Activated CD4-positive, alpha-beta memory T cell treated with anti-CD3 and anti-CD28 coated beads for 36 hours (primary cell): ENCODE results near the gene E4F1. TPM values are rescaled to one million over a fixed set of nuclear protein-coding genes. Genes with fewer than 3 reads are reported as not detected.

Experiments used
- CTCF ChIA-PET: fragments of 350-600 bp; sonication (Branson Sonifier 250); formaldehyde crosslinking; loops from one replicate; lab custom pipeline; 2021; ENCODE audit warnings: antibody characterized with exemption, inconsistent platforms; lab: Charles Lee
- POLR2A ChIA-PET: fragments of 350-600 bp; sonication (Branson Sonifier 250); formaldehyde crosslinking; loops from one replicate; lab custom pipeline; 2021; ENCODE audit warnings: antibody characterized with exemption; lab: Charles Lee
- DNase-seq: peaks from one replicate; pipeline ENCODE4 v3.0.0-alpha.2; 2020
- H3K27ac Mint-ChIP-seq: one replicate; pipeline ENCODE4 v1.8.0; 2021; ENCODE audit warnings: mixed read lengths
- H3K27me3 Mint-ChIP-seq: one replicate; pipeline ENCODE4 v1.8.0; 2021; ENCODE audit warnings: mixed read lengths
- H3K36me3 Mint-ChIP-seq: one replicate; pipeline ENCODE4 v1.8.0; 2021; ENCODE audit warnings: mixed read lengths
- H3K4me1 Mint-ChIP-seq: one replicate; pipeline ENCODE4 v1.8.0; 2021; ENCODE audit warnings: low read depth, mixed read lengths
- H3K4me3 Mint-ChIP-seq: one replicate; pipeline ENCODE4 v1.8.0; 2021; ENCODE audit warnings: mild to moderate bottlenecking, mixed read lengths
- H3K9me3 Mint-ChIP-seq: one replicate; pipeline ENCODE4 v1.8.0; 2021; ENCODE audit warnings: mixed read lengths
- intact Hi-C: fragments of 100-400 bp; cut with micrococcal nuclease; formaldehyde crosslinking; loops from one replicate; pipeline ENCODE4 v1.15.1; 2023
- total RNA-seq, 2 experiments: library from RNA; stranded (reverse); gene quantifications; one replicate each; pipeline ENCODE4 v1.2.3, GENCODE V29; 2021

The E4F1 gene
- total RNA-seq, 2 experiments from 2014 or later, result 19.3 to 19.6 TPM

DNA sequence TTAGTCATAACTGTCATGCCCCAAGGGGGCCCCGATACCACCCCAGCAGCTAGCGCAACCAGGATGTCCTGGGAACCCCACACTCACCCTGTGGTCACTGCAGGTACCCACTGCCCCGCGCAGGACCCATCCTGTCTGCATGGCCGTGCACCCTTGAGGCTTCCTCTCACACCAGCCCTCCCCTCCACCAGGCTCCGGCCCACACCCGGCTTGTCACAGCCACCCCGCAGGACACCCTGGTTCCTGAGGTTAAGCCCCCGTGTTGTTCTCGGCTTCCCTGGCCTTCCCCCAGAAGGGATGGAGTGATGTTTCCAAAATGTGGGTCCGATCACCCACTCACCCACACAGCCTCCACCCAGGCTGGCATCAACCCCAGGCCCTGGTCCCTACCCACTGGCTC lies 20.4 kb downstream of the E4F1 start:
- Mint-ChIP-seq H3K4me1 (no peaks in the 10 kb centered on the region), H3K27me3 (no peaks in the 10 kb centered on the region), H3K36me3 (peaks cover 3% of the 10 kb centered on the region), H3K4me3 (no peak overlapping the region), H3K9me3 (no peaks in the 10 kb centered on the region), H3K27ac (no peak overlapping the region)
- ChIA-PET POLR2A (no interaction called here), CTCF (no interaction called here)
- DNase-seq, result no peak
- intact Hi-C loops, result no loop called here

DNA sequence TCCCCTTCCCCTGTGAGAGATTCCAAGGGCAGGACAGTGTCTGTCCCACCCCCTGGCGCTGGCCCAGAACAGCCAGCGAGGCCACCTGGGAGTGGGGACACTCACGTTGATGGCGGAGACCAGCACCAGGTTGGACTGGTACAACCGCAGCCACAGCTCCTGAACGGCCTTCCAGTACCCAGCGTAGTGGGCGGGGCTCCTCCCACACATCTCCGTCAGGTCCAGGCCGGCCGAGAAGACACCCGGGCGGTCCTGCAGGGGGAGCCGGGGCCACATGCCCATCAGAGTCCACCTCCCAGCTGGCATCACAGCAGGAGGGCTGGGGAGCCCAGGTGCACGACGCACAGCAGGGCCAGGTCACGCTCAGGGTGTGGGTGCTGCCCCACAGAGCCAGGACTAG lies 20.9 kb downstream of the E4F1 start:
- intact Hi-C loops, result no loop called here
- no peaks in the 10 kb centered on the region for H3K4me1 Mint-ChIP-seq
- no peaks in the 10 kb centered on the region for H3K27me3 Mint-ChIP-seq
- H3K36me3 Mint-ChIP-seq, result peaks cover 3% of the 10 kb centered on the region
- H3K9me3 Mint-ChIP-seq, result no peaks in the 10 kb centered on the region
- CTCF ChIA-PET, result no interaction called here
- no peak overlapping the region for H3K4me3 Mint-ChIP-seq
- H3K27ac Mint-ChIP-seq, result no peak overlapping the region
- POLR2A ChIA-PET, result no interaction called here
- DNase-seq, result no peak

DNA sequence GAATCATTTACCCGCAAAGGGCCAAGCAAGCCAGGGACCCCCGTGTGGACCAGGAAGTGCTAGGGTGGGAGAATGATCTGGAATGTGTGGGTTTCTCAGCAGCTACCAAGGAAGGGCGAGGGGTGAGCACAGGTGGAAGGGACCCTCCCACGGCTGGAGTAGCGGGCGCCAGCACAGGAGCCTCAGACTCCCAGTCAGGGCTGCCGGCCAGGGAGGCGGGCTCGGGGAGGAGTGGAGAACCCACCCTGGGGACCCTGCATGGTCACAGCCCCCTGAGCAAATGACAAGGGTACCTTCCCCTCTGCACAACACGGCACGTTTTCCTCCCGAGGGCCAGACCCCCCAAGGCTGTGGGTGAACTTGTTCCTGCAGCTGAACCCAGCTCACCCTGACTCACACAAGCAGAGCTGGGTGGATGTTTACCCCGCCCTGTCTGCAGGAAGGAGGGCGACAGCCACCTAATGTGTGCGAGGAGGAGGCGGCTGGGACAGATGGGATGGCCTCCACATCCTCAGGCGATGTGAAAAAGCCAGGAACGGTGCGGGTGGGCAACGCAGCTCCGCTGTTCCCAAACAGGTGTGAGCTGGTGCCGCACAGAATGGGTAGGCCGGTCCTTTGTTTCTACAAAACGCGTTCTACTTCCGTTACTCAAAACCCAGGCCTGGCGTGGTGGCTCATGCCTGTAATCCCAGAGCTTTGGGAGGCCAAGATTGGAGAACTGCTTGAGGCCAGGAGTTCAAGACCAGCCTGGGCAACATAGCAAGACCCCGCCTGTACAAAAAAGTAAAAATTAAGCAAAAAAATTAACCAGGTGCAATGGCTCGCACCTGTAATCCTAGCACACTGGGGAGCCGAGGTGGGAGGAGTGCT lies 21.8 kb downstream of the E4F1 start:
- POLR2A ChIA-PET, result no interaction called here

DNA sequence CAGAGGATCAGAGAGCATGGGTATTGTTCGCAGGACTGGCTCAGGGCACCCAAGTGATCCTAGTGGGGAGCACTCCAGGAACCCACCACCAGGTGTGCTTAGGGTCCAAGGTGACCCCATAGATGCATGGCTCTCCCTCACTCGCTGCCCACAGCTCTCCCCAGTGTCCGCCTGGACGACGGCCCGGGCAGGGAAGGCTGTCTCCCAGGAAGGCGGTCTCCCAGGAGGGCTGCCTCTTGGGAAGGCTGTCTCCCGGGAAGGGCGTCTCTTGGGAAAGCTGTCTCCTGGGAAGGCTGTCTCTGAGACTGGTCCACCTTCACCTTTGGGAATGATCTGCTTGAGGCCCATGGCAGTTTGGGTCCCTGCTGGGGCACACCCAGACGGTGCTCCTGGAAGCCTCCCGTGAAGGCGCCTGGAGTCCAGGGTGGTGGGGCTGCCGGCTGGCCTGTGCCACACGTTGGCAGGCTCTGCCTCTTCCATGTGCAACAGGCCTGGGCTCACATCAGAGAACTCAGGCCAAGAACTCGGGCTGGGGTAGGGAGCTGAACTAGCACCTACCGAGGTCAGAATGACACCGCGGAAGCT lies 23.0 kb downstream of the E4F1 start:
- CTCF ChIA-PET, result no interaction called here
- Mint-ChIP-seq H3K27ac (no peak overlapping the region), H3K4me3 (no peak overlapping the region)

More for the DNA sequence above, 21.8 kb downstream of the E4F1 start:
- H3K27ac Mint-ChIP-seq, result no peak overlapping the region
- no peak overlapping the region for H3K4me3 Mint-ChIP-seq
- no peak for DNase-seq
- peaks cover 3% of the 10 kb centered on the region for H3K4me1 Mint-ChIP-seq
- H3K9me3 Mint-ChIP-seq, result no peaks in the 10 kb centered on the region
- H3K27me3 Mint-ChIP-seq, result no peaks in the 10 kb centered on the region
- intact Hi-C loops, result no loop called here
- CTCF ChIA-PET, result interaction anchor here (1.2 kb wide), 1 partner anchor 51 kb away, joined by 3 read pairs; no protein-coding TSS in a partner anchor
- H3K36me3 Mint-ChIP-seq, result peaks cover 3% of the 10 kb centered on the region

DNA sequence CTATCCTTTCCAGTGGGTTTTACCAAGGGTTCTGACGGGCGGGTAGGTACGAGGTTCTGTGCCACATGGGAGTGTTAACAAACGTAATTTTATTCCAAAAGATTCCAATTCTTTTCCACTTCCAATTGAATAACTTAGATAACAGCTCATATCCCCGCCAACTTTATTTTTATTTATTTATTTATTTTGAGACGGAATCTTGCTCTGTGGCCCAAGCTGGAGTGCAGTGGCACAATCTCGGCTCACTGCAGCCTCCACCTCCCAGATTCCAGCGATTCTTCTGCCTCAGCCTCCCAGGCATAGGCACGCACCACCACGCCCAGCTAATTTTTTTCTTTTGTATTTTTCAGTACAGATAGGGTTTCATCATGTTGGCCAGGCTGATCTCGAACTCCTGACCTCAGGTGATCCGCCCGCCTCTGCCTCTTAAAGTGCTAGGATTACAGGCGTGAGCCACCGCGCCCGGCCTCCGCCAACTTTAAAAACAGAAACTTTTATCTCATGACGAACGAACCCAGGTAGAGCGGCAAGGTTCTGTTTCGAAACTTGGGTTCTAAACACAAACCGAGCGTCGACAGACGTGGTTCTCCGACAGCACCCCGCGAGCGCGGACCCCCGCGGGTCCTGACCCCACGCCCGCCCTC lies 27.4 kb downstream of the E4F1 start:
- intact Hi-C loops, result loop anchor here (2.0 to 5.0 kb wide), 3 partner anchors 18 to 43 kb away; partner anchors contain the start of genes E4F1, MLST8 and RNPS1
- DNase-seq, result peak; percentile 49
- ChIA-PET POLR2A (interaction anchor here (0.6 to 3.1 kb wide), 9 partner anchors 9 to 209 kb away, joined by 3 to 13 read pairs (median 4); partner anchors contain the start of genes E4F1, MLST8 and TEDC2), CTCF (interaction anchor here (0.6 to 4.0 kb wide), 11 partner anchors 12 to 251 kb away, joined by 3 to 31 read pairs (median 4); partner anchors contain the start of genes ABCA3, CASKIN1 and PGP)
- H3K27me3 Mint-ChIP-seq, result no peaks in the 10 kb centered on the region
- H3K36me3 Mint-ChIP-seq, result peaks cover 21% of the 10 kb centered on the region
- H3K4me3 Mint-ChIP-seq, result peak overlapping the region; percentile 88
- H3K4me1 Mint-ChIP-seq, result peaks cover 10% of the 10 kb centered on the region
- no peaks in the 10 kb centered on the region for H3K9me3 Mint-ChIP-seq
- peak overlapping the region; percentile 89 for H3K27ac Mint-ChIP-seq

More for the DNA sequence above, 23.0 kb downstream of the E4F1 start:
- Mint-ChIP-seq H3K9me3 (no peaks in the 10 kb centered on the region), H3K4me1 (peaks cover 6% of the 10 kb centered on the region), H3K36me3 (peaks cover 3% of the 10 kb centered on the region), H3K27me3 (no peaks in the 10 kb centered on the region)
- intact Hi-C loops, result no loop called here
- DNase-seq, result no peak
- POLR2A ChIA-PET, result no interaction called here

DNA sequence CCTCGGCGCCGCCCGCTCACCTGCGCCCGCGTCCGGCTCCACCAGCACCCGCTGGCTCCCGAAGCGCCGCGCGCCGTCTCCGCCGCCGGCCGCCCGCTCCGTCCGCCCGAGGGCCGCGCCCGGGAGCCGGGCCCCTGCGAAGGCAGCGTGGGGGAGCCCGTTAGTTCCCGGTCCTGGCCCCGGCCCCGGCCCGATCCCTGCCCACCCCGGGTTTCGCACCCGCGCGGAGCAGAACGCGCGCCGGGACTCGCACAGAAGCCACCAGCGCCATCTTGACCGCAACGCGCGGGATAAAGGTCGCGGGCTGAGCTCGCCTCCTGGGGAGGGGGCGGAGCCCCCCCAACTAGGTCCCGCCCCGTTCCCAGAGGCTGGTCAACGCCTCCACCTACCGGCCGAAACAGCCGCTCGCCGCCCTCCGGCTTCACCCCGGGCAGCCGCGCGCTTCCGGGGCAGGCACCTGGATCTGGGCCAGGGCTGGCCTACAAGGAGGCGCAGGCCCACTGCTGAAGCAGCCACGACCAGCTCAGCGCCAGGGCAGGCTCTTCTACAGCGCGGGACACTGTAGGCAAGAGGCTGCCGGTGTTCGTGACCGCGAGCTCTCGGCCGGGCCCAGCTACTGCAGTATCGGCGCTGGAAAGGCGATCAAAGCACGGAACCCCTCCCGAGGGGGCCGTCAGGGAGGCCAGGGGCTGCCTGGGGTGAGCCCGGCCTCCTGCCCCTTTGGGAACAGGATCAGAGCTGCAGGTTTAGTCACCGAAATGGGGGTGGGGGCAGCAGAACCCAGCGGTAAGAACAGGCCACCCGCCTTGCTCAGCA lies 28.1 kb downstream of the E4F1 start, which contains the start of gene ECI1:
Gene ECI1, minus strand, starts transcription at position 292 of the 816 bp plus-strand sequence. Its CDS starts 21 bp downstream, at position 271.
- peaks cover 27% of the 10 kb centered on the region for H3K36me3 Mint-ChIP-seq
- intact Hi-C loops, result loop anchor here (2.0 to 5.0 kb wide), 3 partner anchors 17 to 44 kb away; partner anchors contain the start of genes E4F1, MLST8 and RNPS1
- CTCF ChIA-PET, result interaction anchor here (0.6 to 4.0 kb wide), 12 partner anchors 12 to 264 kb away, joined by 3 to 31 read pairs (median 4); partner anchors contain the start of genes ABCA3, CASKIN1 and PGP

DNA sequence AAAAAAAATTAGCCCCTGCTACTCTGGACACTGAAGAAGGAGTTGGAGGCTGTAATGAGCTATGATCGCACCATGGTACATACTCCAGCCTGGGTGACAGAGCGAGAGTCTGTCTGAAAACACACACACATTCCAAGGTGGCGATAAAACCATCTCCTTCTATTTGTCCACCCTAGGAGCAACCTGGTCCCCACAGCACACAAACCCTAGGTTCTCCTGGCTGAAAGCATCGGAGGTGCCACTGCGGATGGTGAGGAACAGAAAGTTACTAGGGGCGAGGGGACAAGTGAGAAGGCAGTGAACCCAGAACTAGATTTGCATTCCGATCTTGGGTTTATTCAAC lies 29.4 kb downstream of the E4F1 start:
- POLR2A ChIA-PET, result interaction anchor here (0.8 to 3.1 kb wide), 8 partner anchors 9 to 58 kb away, joined by 3 to 13 read pairs (median 5); partner anchors contain the start of gene MLST8
- Mint-ChIP-seq H3K36me3 (peaks cover 38% of the 10 kb centered on the region), H3K27ac (peak overlapping the region; percentile 58), H3K9me3 (no peaks in the 10 kb centered on the region), H3K4me3 (no peak overlapping the region), H3K27me3 (no peaks in the 10 kb centered on the region), H3K4me1 (peaks cover 10% of the 10 kb centered on the region)
- DNase-seq, result no peak
- intact Hi-C loops, result loop anchor here (5.0 kb wide), 1 partner anchor 45 kb away; the partner anchor contains the start of gene MLST8
- CTCF ChIA-PET, result interaction anchor here (0.7 to 4.0 kb wide), 5 partner anchors 27 to 355 kb away, joined by 3 to 31 read pairs (median 3); partner anchors contain the start of gene CASKIN1

More for the DNA sequence above, 28.1 kb downstream of the E4F1 start, which contains the start of gene ECI1:
- Mint-ChIP-seq H3K27me3 (no peaks in the 10 kb centered on the region), H3K27ac (peak within 1 kb of the TSS; percentile 89), H3K9me3 (no peaks in the 10 kb centered on the region), H3K4me1 (peaks cover 10% of the 10 kb centered on the region), H3K4me3 (peak within 1 kb of the TSS; percentile 88)
- DNase-seq, result peak; percentile 92
- POLR2A ChIA-PET, result interaction anchor here (0.5 to 3.1 kb wide), 12 partner anchors 10 to 264 kb away, joined by 3 to 13 read pairs (median 4); partner anchors contain the start of genes E4F1, MLST8, PGP and TEDC2

DNA sequence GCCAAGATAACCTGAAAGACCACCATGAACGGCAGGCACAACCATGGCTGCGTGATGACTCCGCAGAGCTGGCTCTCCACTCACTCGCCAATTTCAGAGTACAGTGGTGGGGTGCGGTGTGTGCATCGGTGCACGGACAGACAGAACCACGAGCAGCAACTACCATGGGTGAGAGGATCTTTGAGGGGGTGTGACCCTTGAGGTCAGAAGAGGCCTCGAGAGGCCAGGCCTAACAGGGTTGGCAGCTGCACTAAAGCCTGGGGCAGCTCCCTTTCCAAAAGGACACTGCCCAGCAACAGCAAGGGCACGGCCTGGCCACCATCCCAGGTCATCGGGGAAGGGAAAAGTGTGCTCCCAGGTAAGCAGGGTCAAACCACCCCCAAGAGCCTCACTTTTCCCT lies 29.9 kb downstream of the E4F1 start:
- intact Hi-C loops, result loop anchor here (5.0 kb wide), 1 partner anchor 46 kb away; the partner anchor contains the start of gene MLST8
- H3K27ac Mint-ChIP-seq, result peak overlapping the region; percentile 58
- no peak overlapping the region for H3K4me3 Mint-ChIP-seq
- ChIA-PET POLR2A (interaction anchor here (0.8 to 2.2 kb wide), 3 partner anchors 29 to 48 kb away, joined by 3 to 6 read pairs (median 3); partner anchors contain the start of gene MLST8), CTCF (interaction anchor here (4.0 kb wide), 1 partner anchor 58 kb away, joined by 31 read pairs; the partner anchor contains the start of gene CASKIN1)
- no peaks in the 10 kb centered on the region for H3K27me3 Mint-ChIP-seq
- H3K9me3 Mint-ChIP-seq, result no peaks in the 10 kb centered on the region
- no peak for DNase-seq
- H3K4me1 Mint-ChIP-seq, result peaks cover 10% of the 10 kb centered on the region
- peaks cover 43% of the 10 kb centered on the region for H3K36me3 Mint-ChIP-seq

DNA sequence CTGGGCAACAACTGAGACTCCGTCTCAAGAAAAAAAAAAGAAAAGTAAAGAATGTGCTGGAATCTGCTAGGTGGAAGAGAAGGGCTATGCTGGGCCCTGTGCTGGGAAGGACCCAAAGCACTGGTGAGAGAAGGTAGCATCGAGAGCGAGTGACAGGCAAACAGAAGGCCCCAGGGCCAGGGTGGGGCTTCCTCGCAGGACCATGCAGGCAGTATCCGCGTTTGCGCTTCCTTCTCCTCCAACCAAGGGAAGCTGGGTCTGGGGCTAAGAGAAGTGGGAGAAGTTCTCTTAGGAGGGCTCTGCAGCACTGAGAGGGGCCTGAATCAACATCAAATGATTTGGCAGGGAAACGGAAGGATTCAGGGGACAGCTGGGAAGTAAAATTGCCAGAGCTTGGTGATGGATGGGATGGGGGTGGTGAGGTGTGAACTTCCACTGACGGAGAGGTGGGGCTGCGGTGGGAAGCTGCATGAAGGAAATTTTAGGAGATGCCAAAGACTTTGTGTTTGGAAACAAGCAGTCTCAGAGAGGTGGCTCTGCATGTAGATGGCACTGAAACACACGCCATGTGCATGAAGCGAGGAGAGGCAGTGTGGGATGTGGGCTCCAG lies 33.2 kb downstream of the E4F1 start:
- peak overlapping the region; percentile 30 for H3K27ac Mint-ChIP-seq
- intact Hi-C loops, result no loop called here
- no peak for DNase-seq
- no peaks in the 10 kb centered on the region for H3K27me3 Mint-ChIP-seq
- H3K9me3 Mint-ChIP-seq, result no peaks in the 10 kb centered on the region
- peaks cover 4% of the 10 kb centered on the region for H3K4me1 Mint-ChIP-seq
- no peak overlapping the region for H3K4me3 Mint-ChIP-seq
- peaks cover 63% of the 10 kb centered on the region for H3K36me3 Mint-ChIP-seq
- CTCF ChIA-PET, result no interaction called here
- POLR2A ChIA-PET, result no interaction called here

DNA sequence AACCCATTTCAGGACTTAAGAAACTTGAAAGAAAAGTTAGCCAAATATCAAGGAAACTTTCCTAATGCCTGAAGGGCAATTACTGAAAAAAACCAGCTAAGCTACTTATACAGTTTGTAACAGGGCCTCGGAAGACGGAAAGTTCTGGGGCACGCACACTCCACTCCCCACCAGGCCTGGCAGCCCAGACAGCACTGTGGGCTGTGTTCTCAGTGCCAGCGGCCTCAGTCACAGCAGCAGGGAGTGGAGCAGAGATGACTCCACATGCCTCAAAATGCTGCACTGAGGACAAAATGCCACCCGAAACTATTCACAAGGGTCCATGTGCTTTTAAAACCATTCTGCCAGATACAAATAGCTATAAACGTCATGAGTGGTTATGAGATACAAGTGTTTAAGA lies 34.3 kb downstream of the E4F1 start:
- no peaks in the 10 kb centered on the region for H3K27me3 Mint-ChIP-seq
- peaks cover 72% of the 10 kb centered on the region for H3K36me3 Mint-ChIP-seq
- DNase-seq, result no peak
- no peaks in the 10 kb centered on the region for H3K9me3 Mint-ChIP-seq
- intact Hi-C loops, result no loop called here
- no peak overlapping the region for H3K4me3 Mint-ChIP-seq
- H3K4me1 Mint-ChIP-seq, result no peaks in the 10 kb centered on the region
- H3K27ac Mint-ChIP-seq, result no peak overlapping the region
- CTCF ChIA-PET, result no interaction called here
- POLR2A ChIA-PET, result interaction anchor here (1.2 kb wide), 1 partner anchor 10 kb away, joined by 3 read pairs; no protein-coding TSS in a partner anchor
